Keratinocyte (primary cell): ENCODE results near the gene STK17A. TPM values are rescaled to one million over a fixed set of nuclear protein-coding genes. Genes with fewer than 3 reads are reported as not detected.

Experiments
- DNase-seq: peaks from one replicate; pipeline ENCODE4 v3.0.0-alpha.2; 2011; ENCODE audit warnings: low read depth, missing footprints, low spot score
- FAIRE-seq: peaks from 2 replicates; lab custom pipeline; 2011; peaks lifted over from hg19 to GRCh38; lab: Jason Lieb, UNC
- H2AFZ ChIP-seq: 2 replicates; pipeline ENCODE4 v1.6.0; 2012; ENCODE audit warnings: low read length, control low read depth, inconsistent platforms; ENCODE audit not compliant: control insufficient read depth
- H3K27ac ChIP-seq: 2 replicates; pipeline ENCODE4 v1.5.1; 2011; ENCODE audit warnings: low read length; ENCODE audit not compliant: control insufficient read depth, insufficient read depth
- H3K27me3 ChIP-seq: 3 replicates; pipeline ENCODE4 v1.6.0; 2011; ENCODE audit warnings: low read length; ENCODE audit not compliant: control insufficient read depth, insufficient read depth; ENCODE audit errors: extremely low read depth
- H3K36me3 ChIP-seq, 2 experiments: 2 replicates in 1 of 2; 3 replicates in 1 of 2; pipeline ENCODE4 v1.5.1; 2011; ENCODE audit warnings: low read length in 2 of 2, mild to moderate bottlenecking in 1 of 2; ENCODE audit not compliant: control insufficient read depth in 2 of 2, insufficient read depth in 2 of 2; ENCODE audit errors: extremely low read depth in 1 of 2
- H3K4me1 ChIP-seq: 3 replicates; pipeline ENCODE4 v1.5.1; 2011; ENCODE audit warnings: low read length; ENCODE audit not compliant: control insufficient read depth, insufficient read depth; ENCODE audit errors: extremely low read depth
- H3K4me2 ChIP-seq: 3 replicates; pipeline ENCODE4 v1.6.0; 2011; ENCODE audit warnings: low read depth, low read length; ENCODE audit not compliant: control insufficient read depth, insufficient read depth; ENCODE audit errors: extremely low read depth
- H3K4me3 ChIP-seq, 3 experiments: fragments of 200-600 bp in 1 of 3; sonication (generic) in 1 of 3; 2 replicates in 2 of 3; 3 replicates in 1 of 3; pipeline ENCODE4 v1.5.1; 2011 to 2016; ENCODE audit warnings: low read length in 3 of 3, mild to moderate bottlenecking in 3 of 3, control low read depth in 2 of 3, inconsistent platforms in 1 of 3, low read depth in 1 of 3, mixed read lengths in 1 of 3, mixed run types in 1 of 3, moderate library complexity in 1 of 3; ENCODE audit not compliant: control insufficient read depth in 2 of 3, insufficient read depth in 2 of 3; ENCODE audit errors: extremely low read depth in 1 of 3
- H3K79me2 ChIP-seq: 2 replicates; pipeline ENCODE4 v1.6.0; 2012; ENCODE audit warnings: low read length; ENCODE audit not compliant: control insufficient read depth, insufficient read depth
- H3K9ac ChIP-seq: 3 replicates; pipeline ENCODE4 v1.6.0; 2011; ENCODE audit warnings: low read length; ENCODE audit not compliant: control insufficient read depth, insufficient read depth; ENCODE audit errors: extremely low read depth
- H3K9me1 ChIP-seq: 3 replicates; pipeline ENCODE4 v1.6.0; 2011; ENCODE audit warnings: low read length; ENCODE audit not compliant: control insufficient read depth, insufficient read depth; ENCODE audit errors: extremely low read depth
- H3K9me3 ChIP-seq: 2 replicates; pipeline ENCODE4 v1.5.1; 2012; ENCODE audit warnings: low read depth, low read length; ENCODE audit not compliant: control insufficient read depth
- H4K20me1 ChIP-seq: 3 replicates; pipeline ENCODE4 v1.6.0; 2011; ENCODE audit warnings: low read length; ENCODE audit not compliant: control insufficient read depth, insufficient read depth; ENCODE audit errors: extremely low read depth
- CTCF ChIP-seq, 3 experiments: IDR thresholded peaks in 1 of 3; conservative IDR thresholded peaks in 1 of 3; optimal IDR thresholded peaks in 1 of 3; 2 replicates in 2 of 3; 3 replicates in 1 of 3; pipeline versions ENCODE3 to v1.5.1; 2011; ENCODE audit warnings: low read length in 3 of 3, mild to moderate bottlenecking in 3 of 3, moderate library complexity in 2 of 3, control low read depth in 1 of 3, inconsistent platforms in 1 of 3; ENCODE audit not compliant: insufficient read depth in 2 of 3; ENCODE audit errors: extremely low read depth in 1 of 3
- EZH2 ChIP-seq: IDR thresholded peaks from one replicate; pipeline ENCODE4 v1.6.1; 2012; ENCODE audit warnings: inconsistent platforms, mild to moderate bottlenecking, low read length, moderate library complexity
- dilution Hi-C: fragments of 300-500 bp; cut with MboI; formaldehyde crosslinking; loops from one replicate; pipeline ENCODE4 v1.7.0; 2020; ENCODE audit warnings: low sequenced_read_pairs; ENCODE audit not compliant: extremely low pct_ligation_motif_present
- polyA plus RNA-seq, 5 experiments: library from polyadenylated mRNA; depleted of rRNA in 3 of 5; stranded (reverse) in 3 of 5; stranded (forward) in 1 of 5; unstranded in 1 of 5; fragments of >200 nt; gene quantifications; 1 replicate in 1 of 5; 2 replicates in 3 of 5; 3 replicates in 1 of 5; pipeline versions ENCODE4 v1.2.1 to v1.2.3, GENCODE V29; 2011 to 2012; ENCODE audit warnings: missing spikeins in 2 of 5, low read depth in 1 of 5, low replicate concordance in 1 of 5

Gene STK17A
- polyA plus RNA-seq, 1 donor (not counting 4 experiments of a cell fraction or from before 2014, with no cell fraction given), result 81.3 TPM

GRCh38 chr7:43609097-43609496 lies 26.2 kb downstream of the STK17A start:
- TF ChIP-seq EZH2 (no peak), CTCF (optimal IDR thresholded peaks at IDR 0.05 in 1 of 3, IDR thresholded peaks at IDR 0.05 in 1 of 3, conservative IDR thresholded peaks at IDR 0.05 in 1 of 3; ENCODE audit: extremely low read depth in 1 of 3, insufficient read depth in 2 of 3, low read length in 3 of 3) (no peak)
- dilution Hi-C loops, result no loop called here

GRCh38 chr7:43612128-43612527 lies 29.2 kb downstream of the STK17A start:
- TF ChIP-seq EZH2, result no peak
- Histone ChIP-seq H3K4me1 (no peaks in the 10 kb centered on the region), H3K9ac (no peak overlapping the region), H3K27me3 (no peaks in the 10 kb centered on the region), H3K27ac (no peak overlapping the region), H4K20me1 (peaks cover 12% of the 10 kb centered on the region), H3K79me2 (peaks cover 89% of the 10 kb centered on the region), H3K9me3 (no peaks in the 10 kb centered on the region), H3K4me3 (no peak overlapping the region), H3K4me2 (no peak overlapping the region), H3K36me3 (peaks cover 23 to 45% of the 10 kb centered on the region in 2 experiments), H3K9me1 (peaks cover 4% of the 10 kb centered on the region), H2AFZ (no peak overlapping the region)
- FAIRE-seq, result no peak
- no peak for DNase-seq
- dilution Hi-C loops, result no loop called here

More at GRCh38 chr7:43609097-43609496, 26.2 kb downstream of the STK17A start:
- H3K4me1 ChIP-seq, result no peaks in the 10 kb centered on the region
- H3K36me3 ChIP-seq, result peaks cover 16 to 28% of the 10 kb centered on the region in 2 experiments
- H3K4me2 ChIP-seq, result no peak overlapping the region
- H3K9me1 ChIP-seq, result peaks cover 4% of the 10 kb centered on the region
- FAIRE-seq (no peak), DNase-seq (no peak)
- no peak overlapping the region for H2AFZ ChIP-seq
- no peak overlapping the region for H3K4me3 ChIP-seq
- H3K79me2 ChIP-seq, result peaks cover 90% of the 10 kb centered on the region
- H3K9ac ChIP-seq, result no peak overlapping the region
- H3K27ac ChIP-seq, result no peak overlapping the region
- H4K20me1 ChIP-seq, result peaks cover 8% of the 10 kb centered on the region
- no peaks in the 10 kb centered on the region for H3K9me3 ChIP-seq
- no peaks in the 10 kb centered on the region for H3K27me3 ChIP-seq
